ENCODE measurements around the gene KIF3A.

Gene KIF3A

DNA sequence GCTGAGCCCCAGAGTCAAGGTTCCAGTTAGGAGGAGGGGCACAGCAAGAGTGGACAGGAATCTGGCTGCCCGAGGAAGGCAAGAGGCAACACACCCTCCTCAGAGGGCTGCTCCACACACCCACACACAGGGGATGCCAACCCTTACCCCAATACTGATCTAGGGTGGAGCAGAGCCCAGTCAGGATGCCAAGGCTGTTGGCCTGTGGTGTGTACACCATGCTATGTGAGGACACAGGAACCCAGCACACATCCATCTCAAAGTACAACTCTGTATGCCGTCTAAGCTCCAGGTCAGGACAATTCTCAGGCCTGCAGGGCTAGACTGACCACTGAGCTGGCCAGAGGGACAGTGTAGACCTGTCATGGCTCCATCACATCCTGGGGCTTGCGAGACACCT lies 37.1 kb upstream of the KIF3A start:
- Histone ChIP-seq H3K27me3 (ENCODE audit: insufficient read depth, low read length) (peaks cover 5% of the 10 kb centered on the region; the same call in 1 of the 2 replicates), H3F3A (ENCODE audit: insufficient read depth, low read length) (no peaks in the 10 kb centered on the region), H3K4me3 (ENCODE audit: low read depth, low read length, poor library complexity, severe bottlenecking) (no peak overlapping the region), H3K36me3 (ENCODE audit: insufficient read depth, low read length) (no peaks in the 10 kb centered on the region), H3K4me1 (ENCODE audit: insufficient read depth, low read length, severe bottlenecking) (no peaks in the 10 kb centered on the region), H3K4me2 (ENCODE audit: low read length) (no peak overlapping the region), H2AFZ (ENCODE audit: low read length) (no peak overlapping the region), H3K9me3 (ENCODE audit: low read length) (no peaks in the 10 kb centered on the region), H3K9ac (ENCODE audit: low read length) (no peak overlapping the region), H4K20me1 (ENCODE audit: insufficient read depth, low read length) (no peaks in the 10 kb centered on the region), H3K9me2 (ENCODE audit: low read depth, low read length) (no peaks in the 10 kb centered on the region), H3K27ac (ENCODE audit: low read depth, low read length, poor library complexity, severe bottlenecking) (no peak overlapping the region), H3K79me2 (ENCODE audit: insufficient read depth, low read length) (no peaks in the 10 kb centered on the region)
- TF ChIP-seq, protein P1, sequence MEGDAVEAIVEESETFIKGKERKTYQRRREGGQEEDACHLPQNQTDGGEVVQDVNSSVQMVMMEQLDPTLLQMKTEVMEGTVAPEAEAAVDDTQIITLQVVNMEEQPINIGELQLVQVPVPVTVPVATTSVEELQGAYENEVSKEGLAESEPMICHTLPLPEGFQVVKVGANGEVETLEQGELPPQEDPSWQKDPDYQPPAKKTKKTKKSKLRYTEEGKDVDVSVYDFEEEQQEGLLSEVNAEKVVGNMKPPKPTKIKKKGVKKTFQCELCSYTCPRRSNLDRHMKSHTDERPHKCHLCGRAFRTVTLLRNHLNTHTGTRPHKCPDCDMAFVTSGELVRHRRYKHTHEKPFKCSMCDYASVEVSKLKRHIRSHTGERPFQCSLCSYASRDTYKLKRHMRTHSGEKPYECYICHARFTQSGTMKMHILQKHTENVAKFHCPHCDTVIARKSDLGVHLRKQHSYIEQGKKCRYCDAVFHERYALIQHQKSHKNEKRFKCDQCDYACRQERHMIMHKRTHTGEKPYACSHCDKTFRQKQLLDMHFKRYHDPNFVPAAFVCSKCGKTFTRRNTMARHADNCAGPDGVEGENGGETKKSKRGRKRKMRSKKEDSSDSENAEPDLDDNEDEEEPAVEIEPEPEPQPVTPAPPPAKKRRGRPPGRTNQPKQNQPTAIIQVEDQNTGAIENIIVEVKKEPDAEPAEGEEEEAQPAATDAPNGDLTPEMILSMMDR (IDR thresholded peaks at IDR 0.05; ENCODE audit: low read length): no peak
- no peak for TF ChIP-seq EZH2 (IDR thresholded peaks at IDR 0.05; ENCODE audit: borderline replicate concordance, low read length)

DNA sequence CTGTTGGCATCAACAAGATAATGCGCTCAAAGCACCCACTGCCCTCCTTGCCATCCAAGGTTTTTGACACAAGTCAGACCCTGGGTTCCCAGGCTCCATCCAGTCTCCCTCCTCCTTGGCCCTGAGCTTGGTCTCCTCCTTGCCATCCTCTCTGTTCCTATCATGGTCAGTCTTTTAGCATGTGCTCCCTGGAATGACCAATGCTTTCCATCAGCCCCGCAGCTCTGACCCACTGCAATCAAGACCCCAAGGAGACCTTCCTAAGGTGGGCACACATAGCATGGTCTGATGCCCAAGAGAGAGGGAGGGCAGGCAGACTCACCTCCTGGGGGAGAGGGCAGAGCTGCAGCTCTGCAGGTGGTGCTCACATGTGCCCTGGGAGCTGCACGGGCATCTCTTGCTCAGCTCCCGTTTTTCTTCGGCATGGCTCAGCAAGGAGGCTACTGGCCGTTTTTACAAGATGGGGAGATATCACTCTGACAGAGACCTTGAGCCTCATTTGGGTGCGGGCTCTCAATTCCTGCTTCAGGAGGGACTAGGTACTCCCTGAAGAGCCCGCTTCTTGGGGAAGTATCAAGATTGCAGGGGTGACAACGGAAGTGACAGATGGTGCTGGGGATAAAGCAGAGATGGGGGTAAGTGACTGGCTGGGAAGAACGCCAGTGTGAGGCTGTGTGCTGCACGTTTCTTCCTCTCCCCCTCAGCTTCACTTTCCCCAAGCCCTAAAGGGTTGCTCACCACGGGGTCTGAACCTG lies 36.4 kb upstream of the KIF3A start:
- no peak overlapping the region for H3K27ac ChIP-seq (ENCODE audit: low read depth, low read length, poor library complexity, severe bottlenecking)
- H3K27me3 ChIP-seq (ENCODE audit: insufficient read depth, low read length): peaks cover 10% of the 10 kb centered on the region; the same call in 1 of the 2 replicates
- no peaks in the 10 kb centered on the region for H3K9me2 ChIP-seq (ENCODE audit: low read depth, low read length)
- H3K9ac ChIP-seq (ENCODE audit: low read length): no peak overlapping the region
- no peaks in the 10 kb centered on the region for H3F3A ChIP-seq (ENCODE audit: insufficient read depth, low read length)
- H3K9me3 ChIP-seq (ENCODE audit: low read length): no peaks in the 10 kb centered on the region
- TF ChIP-seq EZH2 (IDR thresholded peaks at IDR 0.05; ENCODE audit: borderline replicate concordance, low read length): no peak
- TF ChIP-seq, protein P1 (IDR thresholded peaks at IDR 0.05; ENCODE audit: low read length): no peak
- no peak overlapping the region for H2AFZ ChIP-seq (ENCODE audit: low read length)
- H4K20me1 ChIP-seq (ENCODE audit: insufficient read depth, low read length): no peaks in the 10 kb centered on the region
- H3K4me1 ChIP-seq (ENCODE audit: insufficient read depth, low read length, severe bottlenecking): no peaks in the 10 kb centered on the region
- H3K4me2 ChIP-seq (ENCODE audit: low read length): no peak overlapping the region
- no peaks in the 10 kb centered on the region for H3K79me2 ChIP-seq (ENCODE audit: insufficient read depth, low read length)
- no peaks in the 10 kb centered on the region for H3K36me3 ChIP-seq (ENCODE audit: insufficient read depth, low read length)
- no peak overlapping the region for H3K4me3 ChIP-seq (ENCODE audit: low read depth, low read length, poor library complexity, severe bottlenecking)

DNA sequence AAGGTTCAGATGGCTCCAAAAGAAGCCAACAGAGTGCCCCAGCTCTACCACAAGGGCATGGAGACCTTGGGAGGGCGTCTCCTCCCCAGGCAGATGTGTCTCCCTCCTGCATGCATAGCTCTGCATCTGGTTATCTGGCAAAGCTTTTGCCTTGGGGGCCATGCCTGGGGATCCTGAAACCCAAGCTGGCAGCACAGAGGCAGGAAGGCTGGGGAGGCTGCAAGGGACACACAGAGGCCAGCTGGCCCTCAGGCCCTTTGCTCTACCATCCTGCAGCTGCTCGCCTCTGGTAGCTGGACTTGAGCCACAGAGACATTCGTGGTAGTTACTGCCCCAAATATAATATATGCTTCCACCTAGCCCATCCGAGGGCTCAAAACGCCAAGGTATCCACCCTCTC lies 35.8 kb upstream of the KIF3A start:
- Histone ChIP-seq H3K9ac (ENCODE audit: low read length) (no peak overlapping the region), H3K4me1 (ENCODE audit: insufficient read depth, low read length, severe bottlenecking) (no peaks in the 10 kb centered on the region), H3K79me2 (ENCODE audit: insufficient read depth, low read length) (no peaks in the 10 kb centered on the region), H3K4me2 (ENCODE audit: low read length) (no peak overlapping the region), H3K9me2 (ENCODE audit: low read depth, low read length) (no peaks in the 10 kb centered on the region), H3K27ac (ENCODE audit: low read depth, low read length, poor library complexity, severe bottlenecking) (no peak overlapping the region), H3K36me3 (ENCODE audit: insufficient read depth, low read length) (no peaks in the 10 kb centered on the region), H3K27me3 (ENCODE audit: insufficient read depth, low read length) (peaks cover 15% of the 10 kb centered on the region; the same call in 1 of the 2 replicates), H2AFZ (ENCODE audit: low read length) (no peak overlapping the region), H3K9me3 (ENCODE audit: low read length) (no peaks in the 10 kb centered on the region), H3K4me3 (ENCODE audit: low read depth, low read length, poor library complexity, severe bottlenecking) (no peak overlapping the region), H4K20me1 (ENCODE audit: insufficient read depth, low read length) (no peaks in the 10 kb centered on the region), H3F3A (ENCODE audit: insufficient read depth, low read length) (no peaks in the 10 kb centered on the region)
- no peak for TF ChIP-seq EZH2 (IDR thresholded peaks at IDR 0.05; ENCODE audit: borderline replicate concordance, low read length)
- TF ChIP-seq, protein P1 (IDR thresholded peaks at IDR 0.05; ENCODE audit: low read length): no peak
